Endodermal cell (in vitro differentiated cells): Measurements from ENCODE around the gene TSPAN16. TPM values are rescaled to one million over a fixed set of nuclear protein-coding genes. Genes with fewer than 3 reads are reported as not detected.

Source experiments
- DNase-seq: peaks from one replicate; pipeline ENCODE4 v3.0.0-alpha.2; 2017
- H3K27ac ChIP-seq: 2 replicates; pipeline ENCODE4 v1.5.1; 2013; ENCODE audit warnings: mild to moderate bottlenecking, low read depth, low read length, moderate library complexity
- H3K27me3 ChIP-seq: 2 replicates; pipeline ENCODE4 v1.6.1; 2013; ENCODE audit warnings: mild to moderate bottlenecking, low read length, moderate library complexity; ENCODE audit not compliant: insufficient read depth, control insufficient read depth, poor library complexity, severe bottlenecking
- H3K36me3 ChIP-seq: 2 replicates; pipeline ENCODE4 v1.7.0; 2013; ENCODE audit warnings: mild to moderate bottlenecking, low read length, moderate library complexity; ENCODE audit not compliant: control insufficient read depth, insufficient read depth
- H3K4me1 ChIP-seq: one replicate; pipeline ENCODE4 v1.7.0; 2013; ENCODE audit warnings: low read length; ENCODE audit not compliant: control insufficient read depth, insufficient read depth
- H3K4me3 ChIP-seq: 2 replicates; pipeline ENCODE4 v1.5.1; 2013; ENCODE audit warnings: mild to moderate bottlenecking, low read length, moderate library complexity
- H3K9ac ChIP-seq: 2 replicates; pipeline ENCODE4 v1.6.1; 2013; ENCODE audit warnings: mild to moderate bottlenecking, low read length, moderate library complexity; ENCODE audit not compliant: poor library complexity, severe bottlenecking; ENCODE audit errors: extremely low read depth
- H3K9me3 ChIP-seq: 2 replicates; pipeline ENCODE4 v1.6.1; 2013; ENCODE audit warnings: mild to moderate bottlenecking, low read length, moderate library complexity; ENCODE audit not compliant: control insufficient read depth
- H3K27ac Mint-ChIP-seq: 2 replicates; pipeline ENCODE4 v1.8.0; 2020; ENCODE audit warnings: mixed read lengths
- H3K27me3 Mint-ChIP-seq: 2 replicates; pipeline ENCODE4 v1.8.0; 2021; ENCODE audit warnings: mild to moderate bottlenecking, mixed read lengths; ENCODE audit not compliant: insufficient read depth
- H3K36me3 Mint-ChIP-seq: 2 replicates; pipeline ENCODE4 v1.8.0; 2020; ENCODE audit warnings: low read depth, mixed read lengths
- H3K4me1 Mint-ChIP-seq: 2 replicates; pipeline ENCODE4 v1.8.0; 2020; ENCODE audit warnings: mixed read lengths
- H3K4me3 Mint-ChIP-seq: 2 replicates; pipeline ENCODE4 v1.8.0; 2020; ENCODE audit warnings: mild to moderate bottlenecking, moderate library complexity, mixed read lengths
- H3K9me3 Mint-ChIP-seq: 2 replicates; pipeline ENCODE4 v1.8.0; 2020; ENCODE audit warnings: mild to moderate bottlenecking, mixed read lengths
- WGBS, 2 experiments: methylation state at CpG; one replicate each; pipeline versions ENCODE4 v1.1.5 to v1.1.7; 2013; ENCODE audit warnings: missing lambda C conversion rate in 2 of 2, mixed read lengths in 1 of 2; ENCODE audit not compliant: insufficient coverage in 1 of 2, insufficient read length in 1 of 2; 5-methylcytosine and 5-hydroxymethylcytosine counted together
- total RNA-seq, 2 donors: library from RNA; stranded (reverse); fragmentation: NEBNext Ultra II Directional in 1 of 2; extraction: Animal tissue kit (Norgen Biotek cat#: 25700) in 1 of 2; gene quantifications; 2 replicates in 1 of 2; 3 replicates in 1 of 2; pipeline ENCODE4 v1.2.1, GENCODE V29; 2021
- TF ChIP-seq, protein P1 (sequence below): fragments of 200-600 bp; sonication (generic); conservative IDR thresholded peaks from 2 replicates; pipeline ENCODE4 v1.5.0; 2021; ENCODE audit warnings: antibody characterized with exemption, mild to moderate bottlenecking

The TSPAN16 gene
- total RNA-seq, 2 donors from 2014 or later = not detected

DNA sequence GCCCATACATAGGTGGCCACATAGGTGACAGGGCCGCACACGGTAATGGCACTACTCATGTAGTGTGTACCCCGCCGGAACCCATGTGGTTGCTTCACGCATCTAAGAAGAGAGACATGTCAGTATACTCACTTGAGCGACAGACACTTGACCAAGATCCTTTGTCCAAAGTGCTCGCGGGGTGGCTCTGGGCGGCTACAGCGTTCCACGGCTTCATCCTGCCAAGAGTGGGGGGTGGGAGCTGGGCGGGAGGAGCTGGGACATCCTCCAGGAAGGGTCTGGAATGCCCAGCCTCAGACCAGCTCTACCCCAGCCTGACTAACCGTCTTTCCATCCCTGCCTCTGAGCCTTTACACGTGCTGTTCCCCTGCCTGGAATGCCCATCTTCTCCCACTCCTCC is 48.0 kb upstream of the TSPAN16 start:
- no peak overlapping the region for H3K9ac ChIP-seq
- no peaks in the 10 kb centered on the region for H3K27me3 ChIP-seq
- H3K36me3 ChIP-seq = peaks cover 49% of the 10 kb centered on the region
- Mint-ChIP-seq H3K4me1 (no peaks in the 10 kb centered on the region), H3K27me3 (no peaks in the 10 kb centered on the region), H3K27ac (no peak overlapping the region), H3K4me3 (no peak overlapping the region), H3K36me3 (peaks cover 48% of the 10 kb centered on the region), H3K9me3 (no peaks in the 10 kb centered on the region)
- TF ChIP-seq, protein P1, sequence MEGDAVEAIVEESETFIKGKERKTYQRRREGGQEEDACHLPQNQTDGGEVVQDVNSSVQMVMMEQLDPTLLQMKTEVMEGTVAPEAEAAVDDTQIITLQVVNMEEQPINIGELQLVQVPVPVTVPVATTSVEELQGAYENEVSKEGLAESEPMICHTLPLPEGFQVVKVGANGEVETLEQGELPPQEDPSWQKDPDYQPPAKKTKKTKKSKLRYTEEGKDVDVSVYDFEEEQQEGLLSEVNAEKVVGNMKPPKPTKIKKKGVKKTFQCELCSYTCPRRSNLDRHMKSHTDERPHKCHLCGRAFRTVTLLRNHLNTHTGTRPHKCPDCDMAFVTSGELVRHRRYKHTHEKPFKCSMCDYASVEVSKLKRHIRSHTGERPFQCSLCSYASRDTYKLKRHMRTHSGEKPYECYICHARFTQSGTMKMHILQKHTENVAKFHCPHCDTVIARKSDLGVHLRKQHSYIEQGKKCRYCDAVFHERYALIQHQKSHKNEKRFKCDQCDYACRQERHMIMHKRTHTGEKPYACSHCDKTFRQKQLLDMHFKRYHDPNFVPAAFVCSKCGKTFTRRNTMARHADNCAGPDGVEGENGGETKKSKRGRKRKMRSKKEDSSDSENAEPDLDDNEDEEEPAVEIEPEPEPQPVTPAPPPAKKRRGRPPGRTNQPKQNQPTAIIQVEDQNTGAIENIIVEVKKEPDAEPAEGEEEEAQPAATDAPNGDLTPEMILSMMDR = no peak
- no peak for DNase-seq
- no peaks in the 10 kb centered on the region for H3K4me1 ChIP-seq
- H3K9me3 ChIP-seq = no peaks in the 10 kb centered on the region
- 91 to 92% methylated on average over 11 to 14 of the region's 14 CpGs for WGBS, 2 experiments
- H3K27ac ChIP-seq = no peak overlapping the region
- no peak overlapping the region for H3K4me3 ChIP-seq

DNA sequence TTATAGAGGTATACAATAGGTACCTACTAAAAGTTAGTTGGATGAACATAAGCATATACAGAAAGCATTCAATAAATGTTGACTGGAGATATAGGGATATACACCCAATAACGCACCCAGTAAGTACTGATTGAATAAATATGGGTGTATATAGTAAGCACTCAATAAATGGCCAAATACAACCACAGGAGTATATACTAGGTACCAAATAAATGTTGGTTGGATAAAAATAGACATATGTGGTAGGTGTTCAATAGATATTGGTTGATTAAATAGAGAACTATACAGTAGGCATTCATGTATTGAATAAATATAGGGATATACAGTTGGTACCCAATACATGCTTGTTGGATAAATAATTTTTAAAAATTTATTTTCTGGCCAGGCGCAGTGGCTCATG is 47.1 kb upstream of the TSPAN16 start:
- Histone ChIP-seq H3K4me1 (peaks cover 3% of the 10 kb centered on the region), H3K36me3 (peaks cover 47% of the 10 kb centered on the region), H3K27me3 (no peaks in the 10 kb centered on the region), H3K27ac (no peak overlapping the region), H3K9me3 (no peaks in the 10 kb centered on the region), H3K4me3 (no peak overlapping the region), H3K9ac (no peak overlapping the region)
- DNase-seq = no peak
- Mint-ChIP-seq H3K4me1 (no peaks in the 10 kb centered on the region), H3K27me3 (no peaks in the 10 kb centered on the region), H3K9me3 (no peaks in the 10 kb centered on the region), H3K4me3 (no peak overlapping the region), H3K27ac (no peak overlapping the region), H3K36me3 (peaks cover 48% of the 10 kb centered on the region)
- 96% methylated on average over 2 of the region's 2 CpGs; no CpG with 5 or more reads in 1 of the 2 experiments for WGBS, 2 experiments
- TF ChIP-seq, protein P1 = no peak

DNA sequence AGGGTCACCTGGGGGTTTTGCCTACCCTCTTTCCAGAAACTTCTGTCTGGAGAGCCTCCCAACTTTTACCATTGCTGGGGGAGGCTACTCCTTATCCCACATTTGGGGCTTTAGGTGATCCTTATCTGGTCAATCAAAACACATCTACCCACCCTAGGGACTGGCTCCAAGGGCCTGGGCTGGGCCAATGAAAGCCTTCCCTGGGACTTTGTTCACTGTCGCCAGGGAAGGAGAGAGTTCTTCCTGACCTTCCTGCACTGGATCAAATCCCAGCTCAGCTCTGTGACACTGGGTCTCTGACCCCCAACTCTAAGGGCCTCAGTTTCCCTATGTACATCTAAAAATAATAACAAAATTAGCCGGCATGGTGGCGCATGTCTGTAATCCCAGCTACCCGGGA is 44.7 kb upstream of the TSPAN16 start:
- DNase-seq = no peak
- H3K4me3 ChIP-seq = no peak overlapping the region
- H3K4me1 Mint-ChIP-seq = no peaks in the 10 kb centered on the region
- no peaks in the 10 kb centered on the region for H3K9me3 Mint-ChIP-seq
- H3K27me3 Mint-ChIP-seq = no peaks in the 10 kb centered on the region
- 96 to 100% methylated on average over 1 to 4 of the region's 4 CpGs for WGBS, 2 experiments
- no peaks in the 10 kb centered on the region for H3K9me3 ChIP-seq
- H3K4me3 Mint-ChIP-seq = no peak overlapping the region
- H3K27ac ChIP-seq = no peak overlapping the region
- H3K36me3 Mint-ChIP-seq = peaks cover 38% of the 10 kb centered on the region
- H3K4me1 ChIP-seq = peaks cover 3% of the 10 kb centered on the region
- no peaks in the 10 kb centered on the region for H3K27me3 ChIP-seq
- H3K36me3 ChIP-seq = peaks cover 41% of the 10 kb centered on the region
- no peak overlapping the region for H3K9ac ChIP-seq
- H3K27ac Mint-ChIP-seq = no peak overlapping the region
- TF ChIP-seq, protein P1 = no peak
